Thyroid gland (tissue), 4 donors: ENCODE results near the gene PFN4. TPM values are rescaled to one million over a fixed set of nuclear protein-coding genes. Genes with fewer than 3 reads are reported as not detected.
A peak's percentile ranks its signal among the peaks of the same experiment; 100 is the strongest.

Source experiments
- DNase-seq, 2 donors: peaks; one replicate each; pipeline ENCODE4 v3.0.0-alpha.2; 2019
- H3K27ac ChIP-seq, 3 donors: fragments of 200-600 bp; sonication (generic); 1 replicate in 2 of 3; 2 replicates in 1 of 3; pipeline ENCODE4 v1.5.1; 2016 to 2019; ENCODE audit warnings: mild to moderate bottlenecking in 1 of 3, moderate library complexity in 1 of 3
- H3K27me3 ChIP-seq: fragments of 200-600 bp; sonication (generic); one replicate; pipeline ENCODE4 v1.5.1; 2019
- H3K36me3 ChIP-seq, 2 donors: fragments of 200-600 bp; sonication (generic); one replicate each; pipeline ENCODE4 v1.5.1; 2016 to 2019
- H3K4me1 ChIP-seq, 2 donors: fragments of 200-600 bp; sonication (generic); one replicate each; pipeline ENCODE4 v1.5.1; 2017 to 2019
- H3K4me3 ChIP-seq, 3 donors: fragments of 200-600 bp; sonication (generic); replicated peaks in 1 of 3; 1 replicate in 2 of 3; 2 replicates in 1 of 3; pipeline ENCODE4 v1.5.1; 2016; ENCODE audit warnings: mild to moderate bottlenecking in 1 of 3
- H3K9me3 ChIP-seq: fragments of 200-600 bp; sonication (generic); one replicate; pipeline ENCODE4 v1.5.1; 2017
- POLR2A ChIP-seq, 2 donors: fragments of 450-650 bp; IDR thresholded peaks; one replicate each; pipeline ENCODE4 v1.6.1; 2017; ENCODE audit warnings: antibody characterized with exemption in 2 of 2, mild to moderate bottlenecking in 2 of 2, moderate library complexity in 1 of 2
- WGBS, 2 donors: methylation state at CpG; one replicate each; pipeline ENCODE4 v1.1.5; 2017; 5-methylcytosine and 5-hydroxymethylcytosine counted together
- intact Hi-C: fragments of 100-400 bp; cut with DNase I; formaldehyde crosslinking; loops from one replicate; pipeline ENCODE4 v1.15.1; 2023
- total RNA-seq, 4 donors: library from RNA; depleted of rRNA; stranded (reverse); fragments of >200 nt; gene quantifications; one replicate each; pipeline ENCODE4 v1.2.3, GENCODE V29; 2016
- TF ChIP-seq, protein P1 (sequence below), 6 experiments: fragments of 200-600 bp in 3 of 6; fragments of 450-650 bp in 3 of 6; sonication (generic) in 3 of 6; IDR thresholded peaks; one replicate each; pipeline ENCODE4 v1.5.1; 2016 to 2019; ENCODE audit warnings: antibody characterized with exemption in 6 of 6, mild to moderate bottlenecking in 2 of 6, inconsistent platforms in 1 of 6, moderate library complexity in 1 of 6

The PFN4 gene
- total RNA-seq, 4 donors from 2014 or later = 1.0 to 3.5 (median 2.0) TPM; not detected in 1

DNA sequence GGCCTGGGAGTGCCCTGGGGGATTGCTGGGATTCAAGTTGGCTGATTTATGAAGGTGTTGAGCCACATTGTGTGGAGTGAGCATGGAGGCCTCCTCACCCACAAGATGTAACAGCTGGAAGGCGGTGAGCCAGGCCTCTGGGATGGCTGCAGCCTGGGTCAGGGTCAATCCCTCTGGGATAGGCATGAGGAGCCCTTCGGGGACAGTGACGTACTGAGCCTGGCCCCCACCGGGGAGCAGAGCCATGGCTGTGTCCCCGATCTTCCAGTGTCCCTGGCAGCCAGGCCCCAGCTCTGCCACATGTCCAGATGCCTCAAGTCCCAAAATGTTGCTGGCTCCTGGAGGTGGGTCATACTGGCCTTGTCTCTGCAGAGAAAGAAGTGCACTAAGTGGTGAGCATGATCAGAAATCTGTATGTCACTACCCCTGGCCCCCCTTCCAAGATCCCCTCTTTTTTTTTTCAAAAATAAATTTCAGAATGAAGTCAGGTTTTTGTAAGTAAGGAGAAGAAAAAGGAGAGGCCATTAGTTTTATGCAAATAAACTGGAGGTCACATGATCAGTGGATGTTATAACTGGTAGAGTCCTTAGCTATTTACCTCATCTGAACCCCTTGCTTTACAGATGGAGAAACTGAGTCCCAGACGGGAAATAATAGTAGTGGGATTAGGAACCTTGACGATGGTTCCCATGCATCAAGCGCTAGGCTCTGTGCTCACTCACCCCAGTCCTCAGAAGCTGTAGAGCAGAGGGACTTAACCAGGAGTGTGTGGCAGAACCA lies 40.2 kb downstream of the PFN4 start:
- peaks cover 11 to 26% of the 10 kb centered on the region in 2 donors for H3K4me1 ChIP-seq
- peak overlapping the region in 2 of 3 donors; percentile 91 to 94 for H3K27ac ChIP-seq
- H3K9me3 ChIP-seq = no peaks in the 10 kb centered on the region
- H3K27me3 ChIP-seq = no peaks in the 10 kb centered on the region
- no peak for DNase-seq
- intact Hi-C loops = loop anchor here (10.0 kb wide), 1 partner anchor 258 kb away; no protein-coding TSS in a partner anchor
- TF ChIP-seq POLR2A (IDR thresholded peaks at IDR 0.05) = no peak
- TF ChIP-seq, protein P1, sequence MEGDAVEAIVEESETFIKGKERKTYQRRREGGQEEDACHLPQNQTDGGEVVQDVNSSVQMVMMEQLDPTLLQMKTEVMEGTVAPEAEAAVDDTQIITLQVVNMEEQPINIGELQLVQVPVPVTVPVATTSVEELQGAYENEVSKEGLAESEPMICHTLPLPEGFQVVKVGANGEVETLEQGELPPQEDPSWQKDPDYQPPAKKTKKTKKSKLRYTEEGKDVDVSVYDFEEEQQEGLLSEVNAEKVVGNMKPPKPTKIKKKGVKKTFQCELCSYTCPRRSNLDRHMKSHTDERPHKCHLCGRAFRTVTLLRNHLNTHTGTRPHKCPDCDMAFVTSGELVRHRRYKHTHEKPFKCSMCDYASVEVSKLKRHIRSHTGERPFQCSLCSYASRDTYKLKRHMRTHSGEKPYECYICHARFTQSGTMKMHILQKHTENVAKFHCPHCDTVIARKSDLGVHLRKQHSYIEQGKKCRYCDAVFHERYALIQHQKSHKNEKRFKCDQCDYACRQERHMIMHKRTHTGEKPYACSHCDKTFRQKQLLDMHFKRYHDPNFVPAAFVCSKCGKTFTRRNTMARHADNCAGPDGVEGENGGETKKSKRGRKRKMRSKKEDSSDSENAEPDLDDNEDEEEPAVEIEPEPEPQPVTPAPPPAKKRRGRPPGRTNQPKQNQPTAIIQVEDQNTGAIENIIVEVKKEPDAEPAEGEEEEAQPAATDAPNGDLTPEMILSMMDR (IDR thresholded peaks at IDR 0.05) = no peak
- 77 to 84% methylated on average over 6 to 8 of the region's 8 CpGs for WGBS, 2 donors
- H3K4me3 ChIP-seq = no peak overlapping the region
- no peaks in the 10 kb centered on the region for H3K36me3 ChIP-seq

DNA sequence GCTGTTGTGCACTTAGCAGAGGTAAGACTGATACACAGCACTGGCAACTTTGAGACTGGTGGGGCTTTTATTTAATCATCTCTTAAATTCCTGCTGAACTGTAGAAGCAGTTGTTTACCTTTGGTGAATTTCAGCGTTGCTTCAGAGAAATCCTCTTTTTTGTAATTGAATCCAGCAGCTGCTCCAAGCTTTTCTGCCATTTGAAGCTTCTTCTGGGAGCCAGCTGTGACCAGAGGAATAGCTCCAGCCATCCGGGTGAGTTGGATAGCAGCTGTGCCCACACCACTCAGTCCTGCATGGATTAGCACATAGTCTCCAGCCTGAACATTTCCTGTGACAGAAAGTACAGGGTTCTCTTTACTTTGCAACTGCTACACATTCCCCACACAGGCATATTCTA lies 42.4 kb downstream of the PFN4 start:
- 27 to 37% methylated on average over 2 of the region's 2 CpGs for WGBS, 2 donors
- DNase-seq = peak; percentile 50 to 56
- intact Hi-C loops = loop anchor here (10.0 kb wide), 1 partner anchor 256 kb away; no protein-coding TSS in a partner anchor
- no peaks in the 10 kb centered on the region for H3K36me3 ChIP-seq
- no peak overlapping the region for H3K27ac ChIP-seq
- TF ChIP-seq, protein P1 (IDR thresholded peaks at IDR 0.05) = no peak
- no peak for TF ChIP-seq POLR2A (IDR thresholded peaks at IDR 0.05)
- no peaks in the 10 kb centered on the region for H3K9me3 ChIP-seq
- peaks cover 14 to 33% of the 10 kb centered on the region in 2 donors for H3K4me1 ChIP-seq
- H3K4me3 ChIP-seq = no peak overlapping the region
- H3K27me3 ChIP-seq = no peaks in the 10 kb centered on the region

DNA sequence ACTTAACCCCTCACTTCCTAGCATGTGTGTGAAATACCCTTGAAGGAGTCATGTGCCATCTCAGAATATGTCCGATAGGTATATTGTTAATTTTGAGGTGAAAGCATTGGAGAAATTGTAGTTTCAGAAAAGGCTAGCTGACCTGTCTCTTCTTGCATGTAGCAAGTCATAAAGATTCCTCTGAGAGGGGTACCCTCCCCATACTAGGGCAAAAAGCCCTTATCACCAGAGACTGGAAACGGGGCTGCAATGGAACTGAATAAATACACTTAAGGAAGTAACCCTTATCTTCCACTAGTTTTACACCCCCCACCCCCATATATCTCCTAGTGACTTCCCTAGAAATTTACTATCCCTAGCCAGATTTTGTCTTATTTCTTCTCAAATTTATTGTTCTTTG lies 45.3 kb downstream of the PFN4 start:
- no peaks in the 10 kb centered on the region for H3K9me3 ChIP-seq
- no peak for DNase-seq
- TF ChIP-seq, protein P1 (IDR thresholded peaks at IDR 0.05) = no peak
- intact Hi-C loops = loop anchor here (10.0 kb wide), 1 partner anchor 143 kb away; no protein-coding TSS in a partner anchor
- H3K36me3 ChIP-seq = peaks cover 0 to 9% of the 10 kb centered on the region in 2 donors
- H3K27me3 ChIP-seq = no peaks in the 10 kb centered on the region
- H3K4me3 ChIP-seq = peak overlapping the region in 1 of 3 donors; percentile 63
- peaks cover 3 to 30% of the 10 kb centered on the region in 2 donors for H3K4me1 ChIP-seq
- peak overlapping the region; percentile 86 to 91 (median 91) for H3K27ac ChIP-seq
- 61 to 66% methylated on average over 2 of the region's 2 CpGs for WGBS, 2 donors

DNA sequence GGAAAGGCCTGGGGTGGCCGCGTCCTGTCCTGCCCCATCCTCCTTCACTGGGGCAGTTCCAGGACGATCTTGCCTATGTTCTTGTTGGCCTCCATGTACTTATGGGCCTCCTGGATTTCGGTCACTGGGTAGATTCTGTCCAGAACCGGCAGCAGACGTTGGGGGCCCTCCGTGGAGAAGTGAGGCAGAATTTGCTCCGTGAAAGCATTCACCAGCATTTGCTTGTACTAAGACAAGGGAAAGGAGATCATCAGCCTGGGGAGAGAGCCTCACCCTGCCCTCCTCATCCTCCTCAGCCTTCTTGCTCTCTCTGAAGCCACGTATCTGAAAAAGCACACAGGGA lies 45.6 kb downstream of the PFN4 start:
- Histone ChIP-seq H3K36me3 (peaks cover 0 to 12% of the 10 kb centered on the region in 2 donors), H3K27me3 (no peaks in the 10 kb centered on the region), H3K4me3 (peak overlapping the region; percentile 18 to 75 (median 63)), H3K4me1 (peaks cover 3 to 30% of the 10 kb centered on the region in 2 donors), H3K27ac (peak overlapping the region; percentile 86 to 91 (median 91)), H3K9me3 (no peaks in the 10 kb centered on the region)
- TF ChIP-seq POLR2A (IDR thresholded peaks at IDR 0.05) = no peak
- TF ChIP-seq, protein P1 (IDR thresholded peaks at IDR 0.05) = no peak
- DNase-seq = no peak
- 11% methylated on average over 8 to 9 of the region's 9 CpGs for WGBS, 2 donors
- intact Hi-C loops = loop anchor here (10.0 kb wide), 1 partner anchor 143 kb away; no protein-coding TSS in a partner anchor
